Measurements from ENCODE around the gene MAP3K10. TPM values are rescaled to one million over a fixed set of nuclear protein-coding genes. Genes with fewer than 3 reads are reported as not detected.
"Not testable (repeated sequence)": the region's sequence is repeated elsewhere in the genome, so short reads cannot be mapped to it uniquely, and the experiment has no call there.

The MAP3K10 gene
- total RNA-seq, 1 experiment from 2014 or later, result 11.2 TPM

- H3F3A ChIP-seq (ENCODE audit: low read length, unreplicated experiment), result not testable (repeated sequence)
Observed at GRCh38 chr19:40171293-40171692, 19.9 kb upstream of the MAP3K10 start.

DNA sequence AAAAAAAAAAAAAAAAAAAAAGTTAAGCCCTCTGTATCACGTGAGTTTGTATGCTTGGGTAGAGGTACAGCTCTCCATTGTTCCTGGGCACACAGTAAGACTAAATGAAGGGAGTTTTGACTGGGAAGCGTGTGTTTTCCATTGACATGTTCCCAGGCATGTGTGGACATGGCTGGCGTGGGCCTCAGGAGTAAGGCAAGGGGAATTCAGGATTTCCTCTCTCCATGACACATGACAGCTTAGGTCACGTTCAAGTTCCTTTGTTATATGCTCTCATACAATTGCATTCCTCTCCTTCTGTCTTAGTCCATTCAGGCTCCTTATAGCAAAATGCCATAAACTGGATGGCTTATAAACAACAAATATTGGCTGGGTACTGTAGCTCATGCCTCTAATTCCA, 17.1 kb upstream of the MAP3K10 start:
- DNase-seq (no peak), ATAC-seq (no peak)
- H3K4me1 ChIP-seq (ENCODE audit: insufficient read depth, low read length), result no peaks in the 10 kb centered on the region
- no peaks in the 10 kb centered on the region for H3K36me3 ChIP-seq (ENCODE audit: low read depth, low read length)
- no peak overlapping the region for H3K9ac ChIP-seq (ENCODE audit: low read length)
- TF ChIP-seq CTCF (conservative IDR thresholded peaks at IDR 0.05; ENCODE audit: low read depth, low read length) (no peak), EZH2 (IDR thresholded peaks at IDR 0.05; ENCODE audit: low read length, unreplicated experiment) (no peak), EZH2phosphoT487 (IDR thresholded peaks at IDR 0.05; ENCODE audit: borderline replicate concordance, low read length) (no peak)
- CTCF ChIA-PET, result no interaction called here
- no TSS peak for BruUV-seq (replicated peaks)
- no peaks in the 10 kb centered on the region for H3K9me3 ChIP-seq (ENCODE audit: low read length)
- no peaks in the 10 kb centered on the region for H3F3A ChIP-seq (ENCODE audit: low read length, unreplicated experiment)
- H2AFZ ChIP-seq (ENCODE audit: low read length), result no peak overlapping the region
- POLR2A ChIA-PET (ENCODE audit: unreplicated experiment), result no interaction called here
- no peak overlapping the region for H3K4me3 ChIP-seq (ENCODE audit: low read length)
- no peaks in the 10 kb centered on the region for H3K27me3 ChIP-seq (ENCODE audit: low read length)
- H3K27ac ChIP-seq (ENCODE audit: low read length), result no peak overlapping the region
- intact Hi-C loops (cut with micrococcal nuclease), result no loop called here
- H3K9me2 ChIP-seq (replicated peaks; ENCODE audit: low read length), result no peaks in the 10 kb centered on the region
- H3K4me2 ChIP-seq (ENCODE audit: low read length), result no peak overlapping the region
- no peaks in the 10 kb centered on the region for H3K79me2 ChIP-seq (ENCODE audit: low read length)
- H4K20me1 ChIP-seq (ENCODE audit: low read length), result no peaks in the 10 kb centered on the region

More at GRCh38 chr19:40171293-40171692, 19.9 kb upstream of the MAP3K10 start:
- POLR2A ChIA-PET (ENCODE audit: unreplicated experiment); H3K9me3 ChIP-seq (ENCODE audit: low read length); H4K20me1 ChIP-seq (ENCODE audit: low read length); H3K36me3 ChIP-seq (ENCODE audit: low read depth, low read length); ATAC-seq; H3K27ac ChIP-seq (ENCODE audit: low read length); intact Hi-C loops (cut with micrococcal nuclease); H2AFZ ChIP-seq (ENCODE audit: low read length); BruUV-seq (replicated peaks); DNase-seq; H3K4me2 ChIP-seq (ENCODE audit: low read length); H3K4me1 ChIP-seq (ENCODE audit: insufficient read depth, low read length); H3K9ac ChIP-seq (ENCODE audit: low read length); H3K4me3 ChIP-seq (ENCODE audit: low read length); H3K9me2 ChIP-seq (replicated peaks; ENCODE audit: low read length); H3K27me3 ChIP-seq (ENCODE audit: low read length); CTCF ChIA-PET; H3K79me2 ChIP-seq (ENCODE audit: low read length): not testable (repeated sequence)

DNA sequence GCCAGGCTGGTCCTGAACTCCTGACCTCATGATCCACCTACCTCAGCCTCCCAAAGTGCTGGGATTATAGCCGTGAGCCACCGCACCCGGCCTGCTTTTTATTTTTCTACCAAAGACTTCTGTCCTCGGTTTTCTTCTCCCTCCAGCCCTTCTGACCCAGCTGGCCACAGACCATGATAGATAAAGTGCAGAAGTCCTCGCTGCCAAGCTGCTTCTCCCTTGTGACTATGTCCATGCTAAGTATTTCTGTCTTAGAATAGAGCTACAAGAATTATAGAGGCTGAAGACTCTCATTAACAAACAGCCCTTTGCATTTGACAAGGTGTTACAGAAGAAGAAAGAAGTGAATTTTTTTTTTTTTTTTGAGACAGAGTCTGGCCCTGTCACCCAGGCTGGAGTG, 15.4 kb upstream of the MAP3K10 start:
- Histone ChIP-seq H3K9ac (ENCODE audit: low read length) (no peak overlapping the region), H3K4me2 (ENCODE audit: low read length) (no peak overlapping the region), H3K9me2 (replicated peaks; ENCODE audit: low read length) (no peaks in the 10 kb centered on the region), H4K20me1 (ENCODE audit: low read length) (no peaks in the 10 kb centered on the region), H3K27ac (ENCODE audit: low read length) (no peak overlapping the region), H3K4me3 (ENCODE audit: low read length) (no peak overlapping the region), H3F3A (ENCODE audit: low read length, unreplicated experiment) (no peaks in the 10 kb centered on the region), H3K36me3 (ENCODE audit: low read depth, low read length) (no peaks in the 10 kb centered on the region), H3K9me3 (ENCODE audit: low read length) (no peaks in the 10 kb centered on the region), H3K27me3 (ENCODE audit: low read length) (no peaks in the 10 kb centered on the region), H3K79me2 (ENCODE audit: low read length) (no peaks in the 10 kb centered on the region), H2AFZ (ENCODE audit: low read length) (no peak overlapping the region), H3K4me1 (ENCODE audit: insufficient read depth, low read length) (no peaks in the 10 kb centered on the region)
- DNase-seq, result no peak
- ATAC-seq, result no peak
- no peak for TF ChIP-seq EZH2phosphoT487 (IDR thresholded peaks at IDR 0.05; ENCODE audit: borderline replicate concordance, low read length)
- TF ChIP-seq EZH2 (IDR thresholded peaks at IDR 0.05; ENCODE audit: low read length, unreplicated experiment), result no peak
- TF ChIP-seq CTCF (conservative IDR thresholded peaks at IDR 0.05; ENCODE audit: low read depth, low read length), result no peak
- ChIA-PET POLR2A (ENCODE audit: unreplicated experiment) (no interaction called here), CTCF (no interaction called here)
- intact Hi-C loops (cut with micrococcal nuclease), result no loop called here
- BruUV-seq (replicated peaks), result no TSS peak
